Liver (tissue), 9 donors: ENCODE results near the gene PIP. TPM values are rescaled to one million over a fixed set of nuclear protein-coding genes. Genes with fewer than 3 reads are reported as not detected.
A peak's percentile ranks its signal among the peaks of the same experiment; 100 is the strongest.
"Not testable (repeated sequence)": the region's sequence is repeated elsewhere in the genome, so short reads cannot be mapped to it uniquely, and the experiment has no call there.

Experiments
- DNase-seq: peaks from one replicate; pipeline ENCODE4 v3.0.0-alpha.2; 2017; ENCODE audit warnings: low spot score
- H3K27ac ChIP-seq, 2 donors: one replicate each; pipeline ENCODE4 v1.7.0; 2013; ENCODE audit warnings: inconsistent platforms in 2 of 2, low read length in 2 of 2, control low read depth in 1 of 2, low read depth in 1 of 2, mild to moderate bottlenecking in 1 of 2
- H3K27me3 ChIP-seq, 4 donors: one replicate each; pipeline versions ENCODE4 v1.6.1 to v1.7.0; 2013; ENCODE audit warnings: low read length in 3 of 4, inconsistent platforms in 1 of 4, mild to moderate bottlenecking in 1 of 4, moderate library complexity in 1 of 4; ENCODE audit not compliant: control insufficient read depth in 4 of 4, insufficient read depth in 4 of 4
- H3K36me3 ChIP-seq, 4 donors: one replicate each; pipeline versions ENCODE4 v1.6.1 to v1.7.0; 2013; ENCODE audit warnings: low read length in 3 of 4, mild to moderate bottlenecking in 3 of 4, low read depth in 1 of 4, moderate library complexity in 1 of 4; ENCODE audit not compliant: control insufficient read depth in 4 of 4, insufficient read depth in 3 of 4
- H3K4me1 ChIP-seq, 4 donors: one replicate each; pipeline versions ENCODE4 v1.6.1 to v1.7.0; 2013; ENCODE audit warnings: low read length in 3 of 4, mild to moderate bottlenecking in 3 of 4, moderate library complexity in 1 of 4; ENCODE audit not compliant: control insufficient read depth in 4 of 4, insufficient read depth in 4 of 4
- H3K4me3 ChIP-seq, 3 donors: one replicate each; pipeline versions ENCODE4 v1.6.1 to v1.7.0; 2013; ENCODE audit warnings: low read length in 3 of 3, control low read depth in 1 of 3, low read depth in 1 of 3, mild to moderate bottlenecking in 1 of 3
- H3K9ac ChIP-seq, 2 donors: one replicate each; pipeline ENCODE4 v1.7.0; 2013; ENCODE audit warnings: low read length in 2 of 2, mild to moderate bottlenecking in 2 of 2, moderate library complexity in 2 of 2, control low read depth in 1 of 2, low read depth in 1 of 2
- H3K9me3 ChIP-seq, 4 donors: one replicate each; pipeline versions ENCODE4 v1.6.1 to v1.7.0; 2013; ENCODE audit warnings: low read length in 3 of 4; ENCODE audit not compliant: control insufficient read depth in 4 of 4
- CTCF ChIP-seq: fragments of 150-350 bp; IDR thresholded peaks from 2 replicates; pipeline ENCODE4 v1.5.1; 2017; ENCODE audit warnings: improper control_type of control experiment, low read depth, low read length; ENCODE audit not compliant: missing input control
- EGR1 ChIP-seq, 2 donors: IDR thresholded peaks; 2 replicates each; pipeline ENCODE4 v1.6.1; 2016 to 2018; ENCODE audit warnings: antibody characterized with exemption in 2 of 2, low read depth in 2 of 2
- FOXA2 ChIP-seq: IDR thresholded peaks from 2 replicates; pipeline ENCODE4 v1.6.1; 2016; ENCODE audit warnings: antibody characterized with exemption
- GABPA ChIP-seq, 2 donors: IDR thresholded peaks in 1 of 2; conservative IDR thresholded peaks in 1 of 2; 2 replicates each; pipeline ENCODE4 v1.6.1; 2016; ENCODE audit warnings: antibody characterized with exemption in 2 of 2, mild to moderate bottlenecking in 1 of 2, moderate library complexity in 1 of 2
- HNF4A ChIP-seq, 2 donors: conservative IDR thresholded peaks; 2 replicates each; pipeline ENCODE4 v1.6.1; 2016; ENCODE audit warnings: antibody characterized with exemption in 2 of 2, mild to moderate bottlenecking in 2 of 2
- HNF4G ChIP-seq: IDR thresholded peaks from 2 replicates; pipeline ENCODE4 v1.6.1; 2016; ENCODE audit warnings: antibody characterized with exemption
- JUND ChIP-seq, 2 donors: IDR thresholded peaks; 2 replicates each; pipeline ENCODE4 v1.6.1; 2016; ENCODE audit warnings: antibody characterized with exemption in 2 of 2
- NR2F2 ChIP-seq: IDR thresholded peaks from 2 replicates; pipeline ENCODE4 v1.6.1; 2016; ENCODE audit warnings: antibody characterized with exemption
- RAD21 ChIP-seq, 2 donors: IDR thresholded peaks; 2 replicates each; pipeline ENCODE4 v1.6.1; 2016; ENCODE audit warnings: antibody characterized with exemption in 2 of 2, mild to moderate bottlenecking in 2 of 2
- RXRA ChIP-seq, 2 donors: IDR thresholded peaks; 2 replicates each; pipeline ENCODE4 v1.6.1; 2017 to 2018; ENCODE audit warnings: antibody characterized with exemption in 2 of 2, mild to moderate bottlenecking in 1 of 2
- SP1 ChIP-seq: IDR thresholded peaks from 2 replicates; pipeline ENCODE4 v1.6.1; 2018; ENCODE audit warnings: antibody characterized with exemption, mild to moderate bottlenecking
- TAF1 ChIP-seq: conservative IDR thresholded peaks from 2 replicates; pipeline ENCODE4 v1.6.1; 2016; ENCODE audit warnings: antibody characterized with exemption, mild to moderate bottlenecking
- WGBS: extraction: QIAGEN DNeasy Blood & Tissue Kit; methylation state at CpG from one replicate; pipeline ENCODE4 v1.1.7; 2013; 5-methylcytosine and 5-hydroxymethylcytosine counted together
- polyA plus RNA-seq, 2 donors: library from polyadenylated mRNA; stranded (reverse) in 1 of 2; unstranded in 1 of 2; fragments of 200-250 nt in 1 of 2; fragments of >200 nt in 1 of 2; fragmentation: Nextera tagmentation in 1 of 2; extraction: Ambion mirVana in 1 of 2; gene quantifications; one replicate each; pipeline versions ENCODE4 v1.2.1 to v1.2.3, GENCODE V29; 2013 to 2015
- total RNA-seq, 2 donors: library from RNA; depleted of rRNA; stranded (reverse); fragments of >200 nt; gene quantifications; one replicate each; pipeline ENCODE4 v1.2.3, GENCODE V29; 2014
- TF ChIP-seq, protein P1 (sequence below): IDR thresholded peaks from 2 replicates; pipeline ENCODE4 v1.6.1; 2016; ENCODE audit warnings: antibody characterized with exemption
- TF ChIP-seq, protein P2 (sequence below): IDR thresholded peaks from 2 replicates; pipeline ENCODE4 v1.6.1; 2016; ENCODE audit warnings: antibody characterized with exemption
- TF ChIP-seq, protein P3 (sequence below): IDR thresholded peaks from 2 replicates; pipeline ENCODE4 v1.6.1; 2016; ENCODE audit warnings: antibody characterized with exemption
- TF ChIP-seq, protein P4 (sequence below): IDR thresholded peaks from 2 replicates; pipeline ENCODE4 v1.6.1; 2016; ENCODE audit warnings: antibody characterized with exemption, mild to moderate bottlenecking
- donor health status: healthy.
- donor health status: healthy.
- donor health status: healthy.
- donor health status: healthy.
- donor health status: healthy.

The PIP gene
- total and polyA plus RNA-seq, 4 donors = not detected

- H3K36me3 ChIP-seq, DNase-seq, H3K27ac ChIP-seq, H3K9me3 ChIP-seq, H3K9ac ChIP-seq, H3K4me3 ChIP-seq, H3K27me3 ChIP-seq: not testable (repeated sequence)
- peak; percentile 50 to 55 for TF ChIP-seq HNF4A (conservative IDR thresholded peaks at IDR 0.05)
- peak; percentile 10 to 42 for TF ChIP-seq RXRA (IDR thresholded peaks at IDR 0.05)
- TF ChIP-seq SP1 = peak; percentile 23
- TF ChIP-seq JUND (IDR thresholded peaks at IDR 0.05) = peak in 1 of 2 donors; percentile 20
- peaks cover 0 to 17% (median 7%) of the 10 kb centered on the region in 4 donors for H3K4me1 ChIP-seq
- WGBS = 36% methylated on average over 3 of the region's 3 CpGs
Measured at GRCh38 chr7:143108019-143108418, 23.9 kb upstream of the PIP start.

GRCh38 chr7:143117395-143117794 lies 14.5 kb upstream of the PIP start:
- Histone ChIP-seq H3K9ac (no peak overlapping the region), H3K36me3 (no peaks in the 10 kb centered on the region), H3K27me3 (no peaks in the 10 kb centered on the region), H3K27ac (no peak overlapping the region), H3K4me1 (no peaks in the 10 kb centered on the region), H3K4me3 (no peak overlapping the region), H3K9me3 (no peaks in the 10 kb centered on the region)
- 90% methylated on average over 3 of the region's 3 CpGs for WGBS
- DNase-seq = no peak
- TF ChIP-seq SP1 (no peak), HNF4G (no peak), RXRA (IDR thresholded peaks at IDR 0.05) (no peak), RAD21 (IDR thresholded peaks at IDR 0.05) (no peak), EGR1 (IDR thresholded peaks at IDR 0.05; ENCODE audit: low read depth in 2 of 2) (no peak), NR2F2 (no peak), HNF4A (conservative IDR thresholded peaks at IDR 0.05) (no peak), TAF1 (no peak), JUND (IDR thresholded peaks at IDR 0.05) (no peak), GABPA (IDR thresholded peaks at IDR 0.05 in 1 of 2, conservative IDR thresholded peaks at IDR 0.05 in 1 of 2) (no peak), CTCF (no peak), FOXA2 (no peak)
- TF ChIP-seq, protein P1, sequence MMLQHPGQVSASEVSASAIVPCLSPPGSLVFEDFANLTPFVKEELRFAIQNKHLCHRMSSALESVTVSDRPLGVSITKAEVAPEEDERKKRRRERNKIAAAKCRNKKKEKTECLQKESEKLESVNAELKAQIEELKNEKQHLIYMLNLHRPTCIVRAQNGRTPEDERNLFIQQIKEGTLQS = no peak
- TF ChIP-seq, protein P2, sequence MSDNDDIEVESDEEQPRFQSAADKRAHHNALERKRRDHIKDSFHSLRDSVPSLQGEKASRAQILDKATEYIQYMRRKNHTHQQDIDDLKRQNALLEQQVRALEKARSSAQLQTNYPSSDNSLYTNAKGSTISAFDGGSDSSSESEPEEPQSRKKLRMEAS = no peak
- TF ChIP-seq, protein P3, sequence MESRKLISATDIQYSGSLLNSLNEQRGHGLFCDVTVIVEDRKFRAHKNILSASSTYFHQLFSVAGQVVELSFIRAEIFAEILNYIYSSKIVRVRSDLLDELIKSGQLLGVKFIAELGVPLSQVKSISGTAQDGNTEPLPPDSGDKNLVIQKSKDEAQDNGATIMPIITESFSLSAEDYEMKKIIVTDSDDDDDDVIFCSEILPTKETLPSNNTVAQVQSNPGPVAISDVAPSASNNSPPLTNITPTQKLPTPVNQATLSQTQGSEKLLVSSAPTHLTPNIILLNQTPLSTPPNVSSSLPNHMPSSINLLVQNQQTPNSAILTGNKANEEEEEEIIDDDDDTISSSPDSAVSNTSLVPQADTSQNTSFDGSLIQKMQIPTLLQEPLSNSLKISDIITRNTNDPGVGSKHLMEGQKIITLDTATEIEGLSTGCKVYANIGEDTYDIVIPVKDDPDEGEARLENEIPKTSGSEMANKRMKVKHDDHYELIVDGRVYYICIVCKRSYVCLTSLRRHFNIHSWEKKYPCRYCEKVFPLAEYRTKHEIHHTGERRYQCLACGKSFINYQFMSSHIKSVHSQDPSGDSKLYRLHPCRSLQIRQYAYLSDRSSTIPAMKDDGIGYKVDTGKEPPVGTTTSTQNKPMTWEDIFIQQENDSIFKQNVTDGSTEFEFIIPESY = no peak
- TF ChIP-seq, protein P4, sequence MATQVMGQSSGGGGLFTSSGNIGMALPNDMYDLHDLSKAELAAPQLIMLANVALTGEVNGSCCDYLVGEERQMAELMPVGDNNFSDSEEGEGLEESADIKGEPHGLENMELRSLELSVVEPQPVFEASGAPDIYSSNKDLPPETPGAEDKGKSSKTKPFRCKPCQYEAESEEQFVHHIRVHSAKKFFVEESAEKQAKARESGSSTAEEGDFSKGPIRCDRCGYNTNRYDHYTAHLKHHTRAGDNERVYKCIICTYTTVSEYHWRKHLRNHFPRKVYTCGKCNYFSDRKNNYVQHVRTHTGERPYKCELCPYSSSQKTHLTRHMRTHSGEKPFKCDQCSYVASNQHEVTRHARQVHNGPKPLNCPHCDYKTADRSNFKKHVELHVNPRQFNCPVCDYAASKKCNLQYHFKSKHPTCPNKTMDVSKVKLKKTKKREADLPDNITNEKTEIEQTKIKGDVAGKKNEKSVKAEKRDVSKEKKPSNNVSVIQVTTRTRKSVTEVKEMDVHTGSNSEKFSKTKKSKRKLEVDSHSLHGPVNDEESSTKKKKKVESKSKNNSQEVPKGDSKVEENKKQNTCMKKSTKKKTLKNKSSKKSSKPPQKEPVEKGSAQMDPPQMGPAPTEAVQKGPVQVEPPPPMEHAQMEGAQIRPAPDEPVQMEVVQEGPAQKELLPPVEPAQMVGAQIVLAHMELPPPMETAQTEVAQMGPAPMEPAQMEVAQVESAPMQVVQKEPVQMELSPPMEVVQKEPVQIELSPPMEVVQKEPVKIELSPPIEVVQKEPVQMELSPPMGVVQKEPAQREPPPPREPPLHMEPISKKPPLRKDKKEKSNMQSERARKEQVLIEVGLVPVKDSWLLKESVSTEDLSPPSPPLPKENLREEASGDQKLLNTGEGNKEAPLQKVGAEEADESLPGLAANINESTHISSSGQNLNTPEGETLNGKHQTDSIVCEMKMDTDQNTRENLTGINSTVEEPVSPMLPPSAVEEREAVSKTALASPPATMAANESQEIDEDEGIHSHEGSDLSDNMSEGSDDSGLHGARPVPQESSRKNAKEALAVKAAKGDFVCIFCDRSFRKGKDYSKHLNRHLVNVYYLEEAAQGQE = no peak
